ENCODE results near the gene PROCA1.

DNA sequence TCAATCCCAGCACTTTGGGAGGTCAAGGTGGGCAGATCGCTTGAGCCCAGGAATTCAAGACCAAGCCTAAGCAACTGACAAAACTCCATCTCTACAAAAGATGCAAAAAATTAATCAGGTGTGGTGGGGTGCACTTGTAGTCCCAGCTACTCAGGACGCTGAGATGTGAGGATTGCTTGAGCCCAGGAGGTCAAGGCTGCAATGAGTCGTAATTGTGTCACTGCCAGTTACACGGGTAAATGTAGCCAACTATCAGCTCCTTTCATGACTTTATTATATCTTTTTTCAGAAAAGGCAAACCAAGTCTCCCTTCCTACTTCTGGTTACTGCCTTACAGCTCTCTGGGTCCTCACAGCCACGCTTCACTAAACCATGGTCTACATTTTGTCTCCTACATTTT lies 53.9 kb downstream of the PROCA1 start:
- TF ChIP-seq POLR2A (IDR thresholded peaks at IDR 0.05) (no peak), POLR2AphosphoS5 (IDR thresholded peaks at IDR 0.05) (no peak)
- TF ChIP-seq, protein P1, sequence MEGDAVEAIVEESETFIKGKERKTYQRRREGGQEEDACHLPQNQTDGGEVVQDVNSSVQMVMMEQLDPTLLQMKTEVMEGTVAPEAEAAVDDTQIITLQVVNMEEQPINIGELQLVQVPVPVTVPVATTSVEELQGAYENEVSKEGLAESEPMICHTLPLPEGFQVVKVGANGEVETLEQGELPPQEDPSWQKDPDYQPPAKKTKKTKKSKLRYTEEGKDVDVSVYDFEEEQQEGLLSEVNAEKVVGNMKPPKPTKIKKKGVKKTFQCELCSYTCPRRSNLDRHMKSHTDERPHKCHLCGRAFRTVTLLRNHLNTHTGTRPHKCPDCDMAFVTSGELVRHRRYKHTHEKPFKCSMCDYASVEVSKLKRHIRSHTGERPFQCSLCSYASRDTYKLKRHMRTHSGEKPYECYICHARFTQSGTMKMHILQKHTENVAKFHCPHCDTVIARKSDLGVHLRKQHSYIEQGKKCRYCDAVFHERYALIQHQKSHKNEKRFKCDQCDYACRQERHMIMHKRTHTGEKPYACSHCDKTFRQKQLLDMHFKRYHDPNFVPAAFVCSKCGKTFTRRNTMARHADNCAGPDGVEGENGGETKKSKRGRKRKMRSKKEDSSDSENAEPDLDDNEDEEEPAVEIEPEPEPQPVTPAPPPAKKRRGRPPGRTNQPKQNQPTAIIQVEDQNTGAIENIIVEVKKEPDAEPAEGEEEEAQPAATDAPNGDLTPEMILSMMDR (IDR thresholded peaks at IDR 0.05), result no peak

All from suprapubic skin (tissue), 4 donors.